ENCODE results near the gene KIF16B. TPM values are rescaled to one million over a fixed set of nuclear protein-coding genes. Genes with fewer than 3 reads are reported as not detected.

The KIF16B gene
- total and polyA plus RNA-seq, 2 donors (not counting 3 experiments of a cell fraction or from before 2014, with no cell fraction given) = 2.9 to 8.8 TPM

- ChIA-PET POLR2A (no interaction called here), CTCF (interaction anchor here (0.6 to 0.7 kb wide), 2 partner anchors 9 to 19 kb away, joined by 3 read pairs; no protein-coding TSS in a partner anchor)
- BruUV-seq (replicated peaks) = no TSS peak
- H3K4me1 ChIP-seq (ENCODE audit: control insufficient read depth, extremely low read depth, insufficient read depth, low read length) = no peaks in the 10 kb centered on the region
- FAIRE-seq = peak; percentile 18
- H3K4me3 ChIP-seq (replicated peaks in 1 of 3; ENCODE audit: insufficient read depth in 1 of 3, low read depth in 1 of 3, low read length in 3 of 3) = no peak overlapping the region
- H3K27ac ChIP-seq (ENCODE audit: insufficient read depth, low read depth, low read length) = no peak overlapping the region
- no peaks in the 10 kb centered on the region for H4K20me1 ChIP-seq (replicated peaks; ENCODE audit: control insufficient read depth, extremely low read depth, insufficient read depth, low read length)
- no peak for DNase-seq (ENCODE audit: low read depth, low spot score)
- H3K9me3 ChIP-seq (replicated peaks; ENCODE audit: control insufficient read depth, insufficient read depth, low read length) = no peaks in the 10 kb centered on the region
- TF ChIP-seq CTCF (IDR thresholded peaks at IDR 0.05; ENCODE audit: extremely low read depth in 1 of 2, insufficient read depth in 1 of 2, low read depth in 1 of 2, low read length in 2 of 2) (no peak), EZH2 (IDR thresholded peaks at IDR 0.05; ENCODE audit: borderline replicate concordance, low read depth, low read length, severe bottlenecking) (no peak), MYC (IDR thresholded peaks at IDR 0.05; ENCODE audit: low read depth, low read length) (no peak), FOS (IDR thresholded peaks at IDR 0.05; ENCODE audit: borderline replicate concordance, insufficient read depth, low read length) (no peak), POLR2AphosphoS5 (IDR thresholded peaks at IDR 0.05; ENCODE audit: insufficient read depth, low read depth, low read length) (no peak), JUN (IDR thresholded peaks at IDR 0.05; ENCODE audit: borderline replicate concordance, insufficient read depth, insufficient read length, low read depth) (no peak), POLR2A (IDR thresholded peaks at IDR 0.05; ENCODE audit: low read depth, low read length) (no peak), GATA2 (IDR thresholded peaks at IDR 0.05; ENCODE audit: insufficient read depth, insufficient read length, low read depth, low read length) (no peak)
- TF ChIP-seq, protein P1, sequence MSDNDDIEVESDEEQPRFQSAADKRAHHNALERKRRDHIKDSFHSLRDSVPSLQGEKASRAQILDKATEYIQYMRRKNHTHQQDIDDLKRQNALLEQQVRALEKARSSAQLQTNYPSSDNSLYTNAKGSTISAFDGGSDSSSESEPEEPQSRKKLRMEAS (IDR thresholded peaks at IDR 0.05; ENCODE audit: insufficient read depth, insufficient read length) = no peak
- no peaks in the 10 kb centered on the region for H3K9me1 ChIP-seq (replicated peaks; ENCODE audit: control insufficient read depth, extremely low read depth, insufficient read depth, low read length)
- dilution Hi-C loops (cut with MboI; ENCODE audit: extremely low pct_ligation_motif_present, low sequenced_read_pairs) (no loop called here), intact Hi-C loops (cut with micrococcal nuclease) (no loop called here)
- H3K4me2 ChIP-seq (ENCODE audit: insufficient read depth, low read length) = no peak overlapping the region
- no peaks in the 10 kb centered on the region for H3K36me3 ChIP-seq (ENCODE audit: control insufficient read depth in 2 of 2, extremely low read depth in 1 of 2, insufficient read depth in 2 of 2, low read length in 2 of 2)
- no peak overlapping the region for H2AFZ ChIP-seq (ENCODE audit: low read depth, low read length)
- H3K9ac ChIP-seq (replicated peaks; ENCODE audit: extremely low read depth, insufficient read depth, low read length) = no peak overlapping the region
- no peaks in the 10 kb centered on the region for H3K27me3 ChIP-seq (ENCODE audit: control insufficient read depth in 2 of 2, insufficient read depth in 2 of 2, low read length in 2 of 2)
- no peaks in the 10 kb centered on the region for H3K79me2 ChIP-seq (ENCODE audit: control insufficient read depth, insufficient read depth, low read length)
Observed at GRCh38 chr20:16514140-16514539, 59.1 kb downstream of the KIF16B start.
